GM12878 (cell line): Measurements from ENCODE around the gene RANBP17. TPM values are rescaled to one million over a fixed set of nuclear protein-coding genes. Genes with fewer than 3 reads are reported as not detected.

ENCODE experiments used
- ATAC-seq: fragments of 200-7000 bp; cut with Tn5 transposase; 3 replicates; pipeline ENCODE4 v1.9.1; 2020; ENCODE audit warnings: mild to moderate bottlenecking, moderate library complexity
- BruUV-seq: library from RNA; stranded (reverse); fragments of 400-500 nt; replicated peaks from 2 replicates; lab custom pipeline; 2021; lab: Mats Ljungman, UMichigan
- CTCF ChIA-PET: fragments of 300-600 bp; sonication (Branson Sonifier 250); formaldehyde crosslinking; extraction: SDS; loops from one replicate; lab custom pipeline; 2021; ENCODE audit warnings: inconsistent platforms; lab: Yijun Ruan, JAX
- POLR2A ChIA-PET: fragments of 350-600 bp; formaldehyde crosslinking; extraction: SDS; loops from one replicate; lab custom pipeline; 2021; ENCODE audit warnings: inconsistent platforms; lab: Charles Lee
- RAD21 ChIA-PET: fragments of 300-600 bp; sonication (Branson Sonifier 250); formaldehyde crosslinking; loops from one replicate; lab custom pipeline; 2023; ENCODE audit warnings: antibody characterized with exemption; ENCODE audit not compliant: unreplicated experiment; lab: Charles Lee
- SMC1A ChIA-PET: fragments of 300-600 bp; sonication (Branson Sonifier 250); formaldehyde crosslinking; loops from one replicate; lab custom pipeline; 2023; ENCODE audit not compliant: unreplicated experiment, uncharacterized antibody; lab: Charles Lee
- DNase-seq: peaks from one replicate; pipeline ENCODE4 v3.0.0-alpha.2; 2011; ENCODE audit warnings: low read depth, low spot score
- FAIRE-seq: peaks from 3 replicates; lab custom pipeline; 2011; peaks lifted over from hg19 to GRCh38; lab: Jason Lieb, UNC
- H2AFZ ChIP-seq: 2 replicates; pipeline ENCODE4 v1.6.0; 2011; ENCODE audit warnings: low read depth, low read length, control low read depth; ENCODE audit not compliant: control insufficient read depth
- H3K27ac ChIP-seq: 2 replicates; pipeline ENCODE4 v1.5.1; 2011; ENCODE audit warnings: control low read depth; ENCODE audit not compliant: control insufficient read depth, insufficient read depth
- H3K27me3 ChIP-seq, 2 experiments: replicated peaks in 1 of 2; 2 replicates each; pipeline versions ENCODE4 v1.6.0 to v1.6.1; 2011; ENCODE audit warnings: low read length in 1 of 2; ENCODE audit not compliant: control insufficient read depth in 2 of 2, insufficient read depth in 2 of 2
- H3K36me3 ChIP-seq, 2 experiments: 2 replicates each; pipeline ENCODE4 v1.5.1; 2011; ENCODE audit warnings: low read length in 1 of 2; ENCODE audit not compliant: control insufficient read depth in 2 of 2, insufficient read depth in 2 of 2
- H3K4me1 ChIP-seq: 2 replicates; pipeline ENCODE4 v1.6.1; 2011; ENCODE audit warnings: mild to moderate bottlenecking, low read length, moderate library complexity, mixed read lengths; ENCODE audit not compliant: control insufficient read depth, insufficient read depth
- H3K4me2 ChIP-seq: 2 replicates; pipeline ENCODE4 v1.6.0; 2011; ENCODE audit warnings: control low read depth; ENCODE audit not compliant: control insufficient read depth, insufficient read depth
- H3K4me3 ChIP-seq: fragments of 200-600 bp; sonication (generic); 2 replicates; pipeline ENCODE4 v1.5.1; 2016
- H3K79me2 ChIP-seq: 2 replicates; pipeline ENCODE4 v1.6.0; 2011; ENCODE audit warnings: low read length; ENCODE audit not compliant: control insufficient read depth, insufficient read depth
- H3K9ac ChIP-seq: 2 replicates; pipeline ENCODE4 v1.8.0; 2011; ENCODE audit warnings: low read length, control low read depth, mixed read lengths; ENCODE audit not compliant: control insufficient read depth, insufficient read depth
- H3K9me3 ChIP-seq: replicated peaks from 3 replicates; pipeline ENCODE4 v1.5.1; 2011; ENCODE audit warnings: mild to moderate bottlenecking, low read length; ENCODE audit not compliant: control insufficient read depth, insufficient read depth
- H4K20me1 ChIP-seq: 2 replicates; pipeline ENCODE4 v1.6.0; 2011; ENCODE audit not compliant: control insufficient read depth, insufficient read depth
- ATF2 ChIP-seq: IDR thresholded peaks from 2 replicates; pipeline ENCODE4 v1.6.1; 2012; ENCODE audit warnings: low read length, inconsistent platforms
- EP300 ChIP-seq, 2 experiments: fragments of 150-350 bp in 1 of 2; IDR thresholded peaks; 2 replicates each; pipeline ENCODE4 v1.6.1; 2011 to 2012; ENCODE audit warnings: low read depth in 2 of 2, low read length in 2 of 2, borderline replicate concordance in 1 of 2, improper control_type of control experiment in 1 of 2, inconsistent platforms in 1 of 2; ENCODE audit not compliant: control insufficient read depth in 1 of 2
- ETV6 ChIP-seq, 2 experiments: fragments of 450-650 bp in 1 of 2; IDR thresholded peaks in 1 of 2; conservative IDR thresholded peaks in 1 of 2; 2 replicates each; pipeline ENCODE4 v1.6.1; 2014; ENCODE audit warnings: antibody characterized with exemption in 1 of 2, borderline replicate concordance in 1 of 2, low read depth in 1 of 2, mild to moderate bottlenecking in 1 of 2, moderate library complexity in 1 of 2
- JUNB ChIP-seq: IDR thresholded peaks from 2 replicates; pipeline ENCODE4 v1.6.1; 2016; ENCODE audit warnings: antibody characterized with exemption, mild to moderate bottlenecking
- KDM1A ChIP-seq: fragments of 200-600 bp; sonication (generic); IDR thresholded peaks from 2 replicates; pipeline ENCODE4 v1.6.1; 2016; ENCODE audit warnings: borderline replicate concordance
- MLLT1 ChIP-seq: fragments of 450-650 bp; IDR thresholded peaks from 2 replicates; pipeline ENCODE4 v1.6.1; 2016; ENCODE audit warnings: mild to moderate bottlenecking
- MYB ChIP-seq: fragments of 150-350 bp; IDR thresholded peaks from 2 replicates; pipeline ENCODE4 v1.6.1; 2014; ENCODE audit warnings: mild to moderate bottlenecking, low read depth, low read length, borderline replicate concordance
- NFYA ChIP-seq: IDR thresholded peaks from 2 replicates; pipeline ENCODE4 v1.6.1; 2011; ENCODE audit warnings: low read depth, mild to moderate bottlenecking, low read length, improper control_type of control experiment, borderline replicate concordance
- NRF1 ChIP-seq: conservative IDR thresholded peaks from 2 replicates; pipeline ENCODE4 v1.6.1; 2011; ENCODE audit warnings: mild to moderate bottlenecking, low read depth, low read length, improper control_type of control experiment
- SP1 ChIP-seq: IDR thresholded peaks from one replicate; pipeline ENCODE4 v1.6.1; 2011; ENCODE audit warnings: low read depth, low read length
- TCF7 ChIP-seq: IDR thresholded peaks from 2 replicates; pipeline ENCODE4 v1.6.1; 2014; ENCODE audit warnings: antibody characterized with exemption, borderline replicate concordance
- WRNIP1 ChIP-seq: IDR thresholded peaks from 2 replicates; pipeline ENCODE4 v1.6.1; 2011; ENCODE audit warnings: low read depth, low read length, improper control_type of control experiment, borderline replicate concordance
- ZBTB11 ChIP-seq: fragments of 450-650 bp; formaldehyde crosslinking; IDR thresholded peaks from 2 replicates; pipeline ENCODE4 v1.5.0; 2022; ENCODE audit warnings: mild to moderate bottlenecking, missing genetic modification characterization
- WGBS: methylation state at CpG from one replicate; pipeline ENCODE4 v1.1.6; 2016; ENCODE audit warnings: low lambda C conversion rate; ENCODE audit not compliant: insufficient replicate concordance, insufficient coverage; ENCODE audit errors: missing lambda C conversion rate; 5-methylcytosine and 5-hydroxymethylcytosine counted together
- in situ Hi-C: fragments of 300-500 bp; cut with MboI; formaldehyde crosslinking; loops from 9 replicates; pipeline ENCODE4 v1.14.3; 2018; ENCODE audit warnings: mixed read lengths
- intact Hi-C: fragments of 100-400 bp; cut with micrococcal nuclease; formaldehyde crosslinking; loops from one replicate; pipeline ENCODE4 v1.14.2; 2022; ENCODE audit not compliant: unreplicated experiment
- polyA plus RNA-seq, 11 experiments: library from polyadenylated mRNA; depleted of rRNA in 4 of 11; unstranded in 6 of 11; stranded (reverse) in 5 of 11; fragments of >200 nt; fragmentation: Nextera tagmentation in 4 of 11; fragmentation: Illumina TruSeq in 1 of 11; extraction: Ambion mirVana in 4 of 11; extraction: Trizol in 1 of 11; gene quantifications; 1 replicate in 1 of 11; 2 replicates in 10 of 11; pipeline versions ENCODE4 v1.2.1 to v1.2.3, GENCODE V29; 2011 to 2016; ENCODE audit warnings: inconsistent platforms in 2 of 11, missing spikeins in 2 of 11, low read depth in 1 of 11
- total RNA-seq, 4 experiments: library from RNA; depleted of rRNA in 3 of 4; stranded (reverse); fragments of >200 nt in 3 of 4; fragmentation: Illumina TruSeq in 1 of 4; extraction: Trizol in 1 of 4; gene quantifications; 2 replicates each; pipeline versions ENCODE4 v1.2.1 to v1.2.3, GENCODE V29; 2013 to 2021
- TF ChIP-seq, protein P1 (sequence below): IDR thresholded peaks from 2 replicates; pipeline ENCODE4 v1.6.1; 2012; ENCODE audit warnings: low read depth, low read length, improper control_type of control experiment
- TF ChIP-seq, protein P2 (sequence below): IDR thresholded peaks from 2 replicates; pipeline ENCODE4 v1.6.1; 2011; ENCODE audit warnings: borderline replicate concordance, low read depth, mild to moderate bottlenecking, moderate library complexity, mixed read lengths, low read length; ENCODE audit not compliant: insufficient read depth; ENCODE audit errors: extremely low read length

RANBP17 gene
- total and polyA plus RNA-seq, 10 of the 15 experiments (the other 5 are each of a cell fraction or from before 2014, with no cell fraction given) = 0.10 TPM; not detected in 9

DNA sequence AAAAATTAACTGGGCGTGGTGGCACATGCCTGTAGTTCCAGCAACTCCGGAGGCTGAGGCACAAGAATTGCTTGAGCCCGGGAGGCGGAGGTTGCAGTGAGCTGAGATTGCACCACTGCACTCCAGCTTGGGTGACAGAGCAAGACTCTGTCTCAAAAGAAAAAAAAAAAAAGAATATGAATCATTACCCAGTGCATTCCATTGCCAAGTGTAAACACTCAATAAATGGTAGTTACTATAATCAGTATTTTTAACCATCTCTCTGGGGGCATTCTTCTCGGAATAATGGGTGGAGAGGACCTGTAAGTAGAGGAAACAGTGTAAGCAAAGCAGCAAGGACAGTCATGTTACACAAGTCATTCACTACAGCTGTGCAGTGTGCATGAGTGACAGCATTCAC is 13.8 kb upstream of the RANBP17 start (continued):
- no peak for TF ChIP-seq NRF1

DNA sequence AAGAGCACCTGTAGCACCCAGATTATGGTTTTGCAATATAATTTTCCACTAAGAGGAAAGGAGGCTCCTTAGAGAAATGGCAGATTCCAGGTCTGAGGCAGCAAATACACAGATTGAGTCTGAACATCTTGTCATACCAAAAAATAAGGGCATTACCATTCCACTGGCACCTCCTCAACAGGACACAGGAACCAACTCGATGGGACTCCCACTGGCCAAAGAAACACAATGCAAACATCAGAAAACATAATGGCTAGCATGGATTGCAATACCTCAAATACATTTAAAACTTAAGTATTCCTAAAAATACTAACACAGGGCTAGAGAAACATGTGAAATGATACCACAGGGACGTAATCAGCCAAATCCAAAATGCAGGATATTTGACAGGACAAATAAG is 12.4 kb upstream of the RANBP17 start:
- Histone ChIP-seq H3K9me3 (no peaks in the 10 kb centered on the region), H3K9ac (no peak overlapping the region), H3K79me2 (no peaks in the 10 kb centered on the region), H3K27ac (no peak overlapping the region), H2AFZ (no peak overlapping the region), H3K4me3 (no peak overlapping the region), H3K4me1 (no peaks in the 10 kb centered on the region), H4K20me1 (no peaks in the 10 kb centered on the region), H3K27me3 (no peaks in the 10 kb centered on the region), H3K36me3 (no peaks in the 10 kb centered on the region), H3K4me2 (no peak overlapping the region)
- DNase-seq (no peak), FAIRE-seq (no peak), ATAC-seq (no peak)
- intact Hi-C loops (no loop called here), in situ Hi-C loops (no loop called here)
- CTCF ChIA-PET = no interaction called here
- SMC1A ChIA-PET = no interaction called here
- RAD21 ChIA-PET = no interaction called here
- 2% methylated on average over 2 of the region's 2 CpGs for WGBS
- POLR2A ChIA-PET = no interaction called here
- no peak for TF ChIP-seq ETV6 (conservative IDR thresholded peaks at IDR 0.05 in 1 of 2, IDR thresholded peaks at IDR 0.05 in 1 of 2; ENCODE audit: borderline replicate concordance in 1 of 2, low read depth in 1 of 2)
- TF ChIP-seq MLLT1 = no peak
- no peak for TF ChIP-seq ATF2
- TF ChIP-seq, protein P1, sequence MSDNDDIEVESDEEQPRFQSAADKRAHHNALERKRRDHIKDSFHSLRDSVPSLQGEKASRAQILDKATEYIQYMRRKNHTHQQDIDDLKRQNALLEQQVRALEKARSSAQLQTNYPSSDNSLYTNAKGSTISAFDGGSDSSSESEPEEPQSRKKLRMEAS = no peak
- TF ChIP-seq SP1 = no peak
- no peak for TF ChIP-seq ZBTB11 (CRISPR knock-in tag)
- no peak for TF ChIP-seq NFYA
- no peak for TF ChIP-seq MYB
- no peak for TF ChIP-seq JUNB
- no peak for TF ChIP-seq WRNIP1
- no peak for TF ChIP-seq TCF7
- TF ChIP-seq EP300 (IDR thresholded peaks at IDR 0.05; ENCODE audit: borderline replicate concordance in 1 of 2, control insufficient read depth in 1 of 2, low read depth in 2 of 2, low read length in 2 of 2) = no peak
- TF ChIP-seq, protein P2, sequence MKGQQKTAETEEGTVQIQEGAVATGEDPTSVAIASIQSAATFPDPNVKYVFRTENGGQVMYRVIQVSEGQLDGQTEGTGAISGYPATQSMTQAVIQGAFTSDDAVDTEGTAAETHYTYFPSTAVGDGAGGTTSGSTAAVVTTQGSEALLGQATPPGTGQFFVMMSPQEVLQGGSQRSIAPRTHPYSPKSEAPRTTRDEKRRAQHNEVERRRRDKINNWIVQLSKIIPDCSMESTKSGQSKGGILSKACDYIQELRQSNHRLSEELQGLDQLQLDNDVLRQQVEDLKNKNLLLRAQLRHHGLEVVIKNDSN = no peak
- TF ChIP-seq KDM1A = no peak
- BruUV-seq = no TSS peak
